Kidney (tissue), 14 donors: ENCODE results near the gene FAM107B. TPM values are rescaled to one million over a fixed set of nuclear protein-coding genes. Genes with fewer than 3 reads are reported as not detected.

Experiments
- DNase-seq, 5 donors: peaks; one replicate each; pipeline ENCODE4 v3.0.0-alpha.2; 2013 to 2020
- FAIRE-seq: peaks from 2 replicates; lab custom pipeline; 2012; peaks lifted over from hg19 to GRCh38; lab: Jason Lieb, UNC
- H3K27ac ChIP-seq, 2 donors: one replicate each; pipeline ENCODE4 v1.7.0; 2013; ENCODE audit warnings: low read depth in 2 of 2, low read length in 2 of 2, inconsistent platforms in 1 of 2
- H3K27me3 ChIP-seq: one replicate; pipeline ENCODE4 v1.7.1; 2013; ENCODE audit warnings: low read length, inconsistent platforms; ENCODE audit not compliant: control insufficient read depth, insufficient read depth
- H3K36me3 ChIP-seq, 3 donors: one replicate each; pipeline versions ENCODE4 v1.7.0 to v1.7.1; 2013; ENCODE audit warnings: low read length in 3 of 3, control low read depth in 1 of 3, inconsistent platforms in 1 of 3; ENCODE audit not compliant: insufficient read depth in 3 of 3, control insufficient read depth in 2 of 3
- H3K4me1 ChIP-seq, 3 donors: one replicate each; pipeline versions ENCODE4 v1.7.0 to v1.7.1; 2013; ENCODE audit warnings: low read length in 3 of 3, inconsistent platforms in 1 of 3, low read depth in 1 of 3; ENCODE audit not compliant: control insufficient read depth in 2 of 3, insufficient read depth in 2 of 3
- H3K4me3 ChIP-seq, 3 donors: one replicate each; pipeline versions ENCODE4 v1.7.0 to v1.8.1; 2013; ENCODE audit warnings: low read length in 3 of 3, control low read depth in 1 of 3, inconsistent platforms in 1 of 3
- H3K9ac ChIP-seq, 3 donors: one replicate each; pipeline versions ENCODE4 v1.7.0 to v1.7.1; 2013; ENCODE audit warnings: low read length in 3 of 3, control low read depth in 1 of 3, inconsistent platforms in 1 of 3
- H3K9me3 ChIP-seq, 3 donors: one replicate each; pipeline versions ENCODE4 v1.7.0 to v1.7.1; 2013; ENCODE audit warnings: low read length in 3 of 3, control low read depth in 1 of 3, inconsistent platforms in 1 of 3; ENCODE audit not compliant: control insufficient read depth in 2 of 3, insufficient read depth in 1 of 3
- CTCF ChIP-seq: IDR thresholded peaks from 3 replicates; pipeline ENCODE4 v1.5.1; 2012; ENCODE audit warnings: mild to moderate bottlenecking, moderate library complexity, borderline replicate concordance; ENCODE audit not compliant: insufficient read depth; ENCODE audit errors: extremely low read depth
- intact Hi-C: fragments of 100-400 bp; cut with DNase I; formaldehyde crosslinking; loops from one replicate; pipeline ENCODE4 v1.11.1; 2022
- polyA plus RNA-seq: library from polyadenylated mRNA; stranded (reverse); fragments of 350-450 nt; fragmentation: Illumina TruSeq; extraction: RNeasy Lipid Tissue Mini Kit (QIAGEN cat#74804); gene quantifications from one replicate; pipeline ENCODE4 v1.2.3, GENCODE V29; 2014; ENCODE audit warnings: low read depth, low replicate concordance; ENCODE audit not compliant: insufficient read depth
- total RNA-seq: library from RNA; stranded (reverse); fragmentation: NEBNext Ultra II Directional; extraction: Animal tissue kit (Norgen Biotek cat#: 25700); gene quantifications from one replicate; pipeline ENCODE4 v1.2.1, GENCODE V29; 2021
- donor health status: control.
- donor health status: control.
- donor health status: control.
- donor health status: control.
- donor health status: control.
- donor health status: DM: yes; HTN: yes; CAD: no.
- donor health status: Normal renal cell carcinoma (clear cell type).

The FAM107B gene
- total and polyA plus RNA-seq, 2 donors from 2014 or later, result 105 to 122 TPM

DNA sequence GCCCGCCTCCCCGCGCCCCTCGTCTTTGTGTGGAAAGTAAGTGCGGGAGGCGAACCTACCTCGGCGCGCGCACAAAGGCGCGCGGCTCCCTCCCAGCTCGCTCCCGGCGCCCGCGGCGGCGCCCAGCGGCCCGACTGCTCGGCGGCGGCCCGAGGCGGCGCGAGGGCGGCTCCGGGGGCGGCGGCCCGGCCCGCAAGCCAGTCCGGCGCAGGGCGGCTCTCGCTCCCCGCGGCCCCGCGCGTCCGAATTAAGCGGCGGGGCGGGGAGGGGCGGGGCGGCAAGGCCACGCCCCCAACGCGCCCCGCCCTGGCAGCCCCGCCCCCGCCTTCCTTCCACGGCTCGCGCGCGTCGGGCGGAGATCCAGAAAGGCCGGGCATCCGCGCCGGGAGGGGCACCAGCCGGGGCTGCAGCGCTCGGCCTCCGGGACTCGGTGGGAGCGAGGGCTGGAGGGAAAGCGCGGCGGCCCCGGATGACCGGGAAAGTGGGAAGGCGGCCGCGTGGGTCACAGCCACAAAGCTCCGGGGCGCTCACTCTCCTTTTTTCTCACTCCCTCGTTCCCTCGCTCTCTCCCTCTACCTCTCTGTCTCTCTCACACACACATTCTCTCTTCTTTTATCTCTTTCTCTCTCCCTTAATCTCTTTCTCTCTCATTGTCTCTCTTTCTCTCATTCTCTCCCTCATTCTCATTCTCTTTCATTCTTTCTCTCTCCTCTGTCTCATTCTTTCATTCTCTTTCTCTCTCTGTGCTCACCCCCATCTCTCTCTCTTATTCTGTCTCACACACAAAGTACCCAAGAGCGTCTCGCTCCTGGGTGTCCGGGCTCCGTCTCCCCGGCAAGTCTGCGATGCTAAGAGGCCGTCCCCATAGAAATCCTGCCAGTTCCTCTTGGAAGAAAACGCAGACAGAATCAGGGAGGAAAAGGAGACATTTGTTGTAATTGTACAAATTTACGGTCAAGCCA, 170.2 kb downstream of the FAM107B start:
- H3K27ac ChIP-seq, result peak overlapping the region; percentile 75 to 91
- H3K9me3 ChIP-seq, result no peaks in the 10 kb centered on the region
- intact Hi-C loops, result no loop called here
- peaks cover 0 to 22% (median 21%) of the 10 kb centered on the region in 3 donors for H3K4me1 ChIP-seq
- H3K9ac ChIP-seq, result peak overlapping the region; percentile 44 to 85 (median 63)
- FAIRE-seq, result no peak
- peak; percentile 82 to 94 (median 88) for DNase-seq
- H3K4me3 ChIP-seq, result peak overlapping the region; percentile 46 to 82 (median 65)
- no peaks in the 10 kb centered on the region for H3K27me3 ChIP-seq
- H3K36me3 ChIP-seq, result peaks cover 0 to 5% (median 0%) of the 10 kb centered on the region in 3 donors
- no peak for TF ChIP-seq CTCF

DNA sequence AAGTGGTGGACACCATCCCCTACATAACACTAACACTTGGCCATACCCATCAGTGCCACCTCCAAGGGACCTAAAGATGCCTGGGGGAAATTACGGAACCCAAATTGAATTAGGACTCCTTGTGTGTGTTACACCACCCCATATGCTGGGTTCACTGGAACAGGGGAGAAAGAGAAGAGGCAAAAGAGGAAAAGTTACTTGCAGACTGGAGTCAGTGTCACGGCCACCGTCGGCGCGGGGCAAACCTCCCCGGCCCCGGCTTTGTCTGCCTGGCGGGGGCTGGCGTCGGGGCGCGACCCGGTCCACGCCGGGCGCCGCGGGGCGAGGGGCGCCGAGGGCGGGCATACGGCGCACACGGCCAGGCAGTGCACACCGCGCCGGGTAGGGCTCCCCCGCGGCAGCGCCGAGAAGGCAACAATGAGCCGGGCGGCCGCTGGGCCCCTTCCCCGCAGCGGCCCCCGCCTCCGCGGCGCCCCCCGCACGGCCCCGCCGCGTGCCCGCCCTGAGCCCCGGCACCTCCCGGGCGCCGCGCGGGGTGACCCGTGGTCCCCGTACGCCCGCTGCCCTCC, 171.1 kb downstream of the FAM107B start:
- FAIRE-seq (no peak), DNase-seq (peak in 4 of 5 donors; percentile 27 to 77 (median 52))
- Histone ChIP-seq H3K36me3 (peaks cover 0 to 6% (median 4%) of the 10 kb centered on the region in 3 donors), H3K4me1 (peaks cover 0 to 26% (median 17%) of the 10 kb centered on the region in 3 donors), H3K27ac (peak overlapping the region; percentile 19 to 80), H3K4me3 (peak overlapping the region; percentile 82 to 96 (median 87)), H3K9ac (peak overlapping the region; percentile 57 to 92 (median 80)), H3K27me3 (no peaks in the 10 kb centered on the region), H3K9me3 (no peaks in the 10 kb centered on the region)
- intact Hi-C loops, result no loop called here
- no peak for TF ChIP-seq CTCF

DNA sequence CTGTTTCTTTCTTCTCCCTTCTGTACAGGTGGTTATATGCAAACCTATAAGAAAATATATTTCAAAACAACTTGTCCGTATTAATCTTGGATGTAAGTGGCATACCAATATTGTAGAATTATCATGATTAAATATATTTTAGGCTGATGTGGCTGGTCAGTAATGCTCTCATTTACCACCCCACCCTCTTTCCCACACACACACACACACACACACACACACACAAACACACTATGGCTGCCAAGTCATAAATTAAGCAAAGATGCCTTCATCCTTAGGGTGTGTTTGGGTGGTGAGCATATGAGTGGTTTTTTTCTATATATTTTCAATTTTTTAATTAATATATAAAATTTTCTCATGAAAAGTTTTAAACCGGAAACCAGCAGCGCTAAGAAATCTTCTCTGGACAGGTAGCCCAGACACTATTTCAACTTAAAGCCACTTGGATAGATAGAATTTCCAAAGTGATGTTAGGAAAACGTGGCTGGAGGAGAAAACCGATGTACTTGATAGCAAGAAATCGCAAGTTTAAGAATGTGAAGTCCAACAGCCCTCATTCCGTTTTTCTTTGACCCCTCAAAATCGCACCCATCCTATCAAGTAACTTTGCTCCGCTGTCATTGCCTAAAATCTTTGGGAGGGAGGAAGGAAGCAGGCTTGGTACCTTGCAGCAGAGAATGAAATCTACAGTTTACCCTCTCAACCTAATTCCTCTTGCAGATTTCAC, 171.7 kb downstream of the FAM107B start:
- DNase-seq (peak in 1 of 5 donors; percentile 36), FAIRE-seq (no peak)
- intact Hi-C loops, result no loop called here
- Histone ChIP-seq H3K27me3 (no peaks in the 10 kb centered on the region), H3K4me1 (peaks cover 0 to 26% (median 17%) of the 10 kb centered on the region in 3 donors), H3K4me3 (peak overlapping the region; percentile 82 to 96 (median 87)), H3K9me3 (no peaks in the 10 kb centered on the region), H3K27ac (peak overlapping the region; percentile 19 to 80), H3K36me3 (peaks cover 0 to 13% (median 8%) of the 10 kb centered on the region in 3 donors), H3K9ac (peak overlapping the region; percentile 57 to 92 (median 80))
- no peak for TF ChIP-seq CTCF
